ENCODE data around the gene IP6K1.

The IP6K1 gene

DNA sequence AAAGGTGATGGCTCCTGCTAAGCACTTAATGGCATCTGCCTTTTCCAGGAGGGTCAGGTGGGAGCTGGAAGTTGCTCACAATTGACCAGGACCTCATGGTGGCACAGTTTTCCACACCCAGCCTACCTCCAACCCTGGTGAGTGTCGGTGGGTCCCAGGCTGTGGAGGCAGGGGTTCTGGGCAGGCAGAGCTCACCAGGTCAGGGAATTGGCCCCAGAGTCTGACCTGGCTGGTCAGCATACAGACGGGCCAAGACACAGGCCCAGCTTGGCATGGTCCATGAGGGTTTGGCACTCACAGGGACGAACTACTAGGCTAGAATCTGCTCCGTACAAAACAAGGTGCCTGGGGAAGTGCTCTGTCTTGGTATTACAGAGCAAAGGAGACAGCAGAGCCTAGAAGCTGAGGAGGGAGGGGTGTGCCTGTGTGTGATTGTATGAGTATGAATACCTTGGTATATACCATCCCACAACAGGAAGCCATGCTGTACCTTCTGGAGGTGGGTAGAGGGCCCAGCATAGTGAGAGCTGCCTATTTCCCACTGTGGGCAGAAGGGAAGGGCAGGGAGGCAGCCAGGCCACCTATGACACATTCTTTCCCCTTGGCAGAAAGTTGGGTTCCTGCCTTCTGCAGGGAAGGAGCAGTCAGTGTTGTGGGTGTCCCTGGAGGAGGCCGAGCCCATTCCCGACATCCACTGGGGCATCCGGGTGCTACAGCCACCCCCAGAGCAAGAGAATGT, 105.7 kb downstream of the IP6K1 start:
- no peak overlapping the region for H3K27ac Mint-ChIP-seq (ENCODE audit: low read depth)
- no peaks in the 10 kb centered on the region for H3K9me3 Mint-ChIP-seq
- peaks cover 12% of the 10 kb centered on the region for H3K36me3 Mint-ChIP-seq (ENCODE audit: insufficient read depth)
- no peaks in the 10 kb centered on the region for H3K27me3 Mint-ChIP-seq
- H3K4me3 Mint-ChIP-seq, result no peak overlapping the region
- DNase-seq (ENCODE audit: low spot score in 2 of 2), result no peak
- no peak for ATAC-seq (replicated peaks; ENCODE audit: extremely low read depth, poor library complexity, severe bottlenecking)
- H3K4me1 Mint-ChIP-seq, result peaks cover 18% of the 10 kb centered on the region

GRCh38 chr3:49675912-49676311, 110.4 kb downstream of the IP6K1 start:
- Mint-ChIP-seq H3K27me3 (no peaks in the 10 kb centered on the region), H3K27ac (ENCODE audit: low read depth) (no peak overlapping the region), H3K4me1 (peaks cover 50% of the 10 kb centered on the region), H3K36me3 (ENCODE audit: insufficient read depth) (peaks cover 13% of the 10 kb centered on the region), H3K4me3 (no peak overlapping the region), H3K9me3 (no peaks in the 10 kb centered on the region)
- no peak for ATAC-seq (replicated peaks; ENCODE audit: extremely low read depth, poor library complexity, severe bottlenecking)
- DNase-seq (ENCODE audit: low spot score in 2 of 2), result no peak

GRCh38 chr3:49674497-49674983, 111.8 kb downstream of the IP6K1 start:
- H3K27me3 Mint-ChIP-seq, result no peaks in the 10 kb centered on the region
- peak overlapping the region; percentile 91 for H3K27ac Mint-ChIP-seq (ENCODE audit: low read depth)
- DNase-seq (ENCODE audit: low spot score in 2 of 2), result no peak
- peak overlapping the region; percentile 89 for H3K4me3 Mint-ChIP-seq
- ATAC-seq (replicated peaks; ENCODE audit: extremely low read depth, poor library complexity, severe bottlenecking), result peak; percentile 2
- peaks cover 8% of the 10 kb centered on the region for H3K36me3 Mint-ChIP-seq (ENCODE audit: insufficient read depth)
- H3K4me1 Mint-ChIP-seq, result peaks cover 50% of the 10 kb centered on the region
- no peaks in the 10 kb centered on the region for H3K9me3 Mint-ChIP-seq
